GM21825 (cell line): Measurements from ENCODE around the gene CGB7.
A peak's percentile ranks its signal among the peaks of the same experiment; 100 is the strongest.
"Not testable (repeated sequence)": the region's sequence is repeated elsewhere in the genome, so short reads cannot be mapped to it uniquely, and the experiment has no call there.

Experiments used
- ATAC-seq: cut with Tn5 transposase; IDR thresholded peaks from one replicate; pipeline ENCODE4 v1.9.1; 2021; ENCODE audit warnings: mild to moderate bottlenecking, moderate library complexity; ENCODE audit not compliant: unreplicated experiment

Gene CGB7

GRCh38 chr19:49057636-49058234, at the start of gene CGB7:
Gene CGB7 (minus strand): TSS chr19:49057749. CDS start chr19:49055375, 2,374 bp downstream.
- ATAC-seq, result no peak

GRCh38 chr19:49106648-49107135, 49.1 kb upstream of the CGB7 start:
- no peak for ATAC-seq

- ATAC-seq, result no peak
Measured at GRCh38 chr19:49104229-49104864, 46.8 kb upstream of the CGB7 start.

DNA sequence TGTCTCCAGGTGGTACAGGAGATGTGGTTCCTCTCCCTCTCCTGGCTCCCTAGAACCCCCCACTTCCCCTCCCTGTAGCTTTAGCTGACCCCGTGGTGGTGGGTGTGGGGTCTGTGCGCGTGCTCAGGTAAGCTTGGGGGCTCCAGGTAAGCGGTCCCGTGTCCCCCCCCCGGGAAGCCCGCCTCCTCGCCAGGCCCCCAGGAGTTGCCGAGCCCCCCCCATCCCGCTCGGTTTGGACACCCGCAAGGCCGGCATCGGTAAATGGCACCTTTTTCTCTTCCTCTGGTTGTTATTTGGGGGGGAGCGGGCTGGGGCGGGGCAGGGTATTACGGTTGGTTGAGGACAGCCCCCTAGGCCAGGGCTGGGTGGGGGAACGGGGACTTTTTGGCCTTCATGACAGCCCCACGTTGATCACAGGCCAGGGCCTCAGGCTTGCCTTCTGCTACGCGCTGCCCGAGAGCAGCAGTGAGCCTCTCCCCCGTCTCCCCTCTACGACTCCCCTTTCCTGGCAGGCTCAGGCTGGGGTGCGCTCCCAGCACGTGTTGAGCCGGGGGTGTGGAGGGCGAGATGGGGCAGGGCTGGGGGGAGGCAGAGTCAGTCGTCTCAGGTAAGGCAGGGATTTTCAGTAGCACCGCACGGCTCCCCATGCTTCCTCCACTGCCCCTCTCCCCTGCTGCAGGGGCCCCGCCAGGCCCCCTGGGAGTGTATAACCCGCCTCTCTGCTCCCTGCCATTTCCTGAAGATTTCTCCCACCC, 46.0 kb upstream of the CGB7 start:
- no peak for ATAC-seq

DNA sequence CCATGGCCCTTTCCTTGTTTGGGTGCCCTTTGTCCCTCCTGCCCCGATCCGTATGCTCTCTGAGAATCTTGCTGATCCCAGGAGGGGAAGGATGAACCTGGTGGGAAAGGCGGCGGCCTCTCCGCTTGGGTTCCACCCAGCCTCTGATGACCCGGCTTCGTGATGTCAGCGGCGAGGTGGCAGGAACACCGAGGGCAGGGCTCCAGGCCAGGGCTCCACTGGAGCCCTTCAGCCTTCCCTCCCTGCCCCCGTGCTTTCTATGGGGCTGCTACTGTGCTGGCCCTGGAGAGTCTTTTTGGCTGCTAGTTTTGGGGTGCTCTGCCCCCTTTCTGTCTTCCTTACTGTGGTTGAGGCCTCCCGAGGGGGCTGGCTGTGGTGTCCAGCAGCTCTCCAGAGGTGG, 44.8 kb upstream of the CGB7 start:
- ATAC-seq, result no peak

DNA sequence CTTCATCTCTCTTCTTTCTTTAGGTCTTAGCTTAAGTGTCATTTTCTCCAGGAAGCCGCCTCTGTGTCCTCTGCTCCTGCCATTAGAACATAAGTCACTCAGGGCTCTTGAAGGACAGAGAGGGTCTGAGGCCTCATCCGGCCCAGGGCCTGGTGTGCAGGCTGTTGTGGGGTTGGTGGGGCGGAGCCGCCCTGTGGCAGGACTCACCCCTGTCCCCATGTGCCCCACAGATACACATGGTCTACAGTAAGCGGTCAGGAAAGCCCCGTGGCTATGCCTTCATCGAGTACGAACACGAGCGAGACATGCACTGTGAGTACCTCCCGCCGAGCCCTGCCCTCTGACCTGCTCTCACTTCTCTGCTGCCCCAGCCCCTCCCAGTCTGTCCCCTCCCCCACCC, 43.6 kb upstream of the CGB7 start:
- ATAC-seq, result no peak

DNA sequence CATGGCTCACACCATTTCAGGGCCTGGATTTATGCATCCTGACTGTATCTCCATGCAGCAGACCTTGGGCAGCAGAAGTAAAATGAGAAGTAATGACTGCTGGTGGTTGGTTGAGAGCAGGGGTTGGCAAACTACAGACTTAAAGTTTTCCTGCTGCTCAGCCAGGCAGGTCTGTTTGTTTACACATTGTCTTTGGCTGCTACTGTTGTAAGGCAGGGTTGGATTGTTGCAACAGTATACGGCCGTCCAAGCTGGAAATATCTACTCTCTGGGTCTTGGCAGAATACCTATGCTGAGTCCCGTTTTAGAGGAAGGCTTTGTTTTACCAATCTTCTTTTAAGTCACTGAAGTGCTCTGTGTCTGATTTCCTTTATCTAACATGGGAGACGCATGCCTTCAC, 41.2 kb upstream of the CGB7 start:
- ATAC-seq, result no peak

- no peak for ATAC-seq
Measured at GRCh38 chr19:49097453-49098288, 40.1 kb upstream of the CGB7 start.

- no peak for ATAC-seq
Measured at GRCh38 chr19:49094505-49095482, 37.2 kb upstream of the CGB7 start.

GRCh38 chr19:49092686-49093085, 35.1 kb upstream of the CGB7 start:
- no peak for ATAC-seq

DNA sequence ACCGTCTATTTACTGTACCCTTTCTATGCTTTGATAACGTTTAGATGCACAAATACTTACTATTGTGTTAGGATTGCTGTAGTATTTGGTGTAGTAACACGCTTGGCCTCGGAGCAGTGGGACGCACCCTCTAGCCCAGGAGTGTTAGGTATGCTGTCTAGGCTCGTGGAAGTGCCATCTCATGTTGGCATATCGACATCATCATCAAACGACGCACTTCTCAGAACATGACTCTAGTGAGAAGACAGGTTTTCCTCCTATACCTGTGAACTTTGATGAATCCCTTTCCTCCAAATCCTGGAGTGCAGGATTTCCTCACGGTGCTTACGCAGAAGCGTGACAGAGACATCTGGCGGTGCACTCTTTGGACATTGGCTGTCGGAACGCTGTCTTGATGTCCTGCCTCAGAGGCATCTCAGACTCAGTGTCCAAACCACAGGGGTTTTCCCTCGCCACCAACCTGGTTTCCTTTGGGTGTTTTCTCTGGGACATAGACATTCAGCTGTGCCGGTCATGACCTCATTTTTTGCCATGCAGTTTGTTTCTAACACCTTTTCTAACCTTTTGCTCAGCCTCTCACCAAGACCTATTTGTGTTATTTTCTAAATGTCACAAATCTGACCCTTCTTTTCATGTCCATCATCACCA, 34.0 kb upstream of the CGB7 start:
- ATAC-seq, result no peak

GRCh38 chr19:49086296-49086695, 28.7 kb upstream of the CGB7 start:
- ATAC-seq, result no peak

DNA sequence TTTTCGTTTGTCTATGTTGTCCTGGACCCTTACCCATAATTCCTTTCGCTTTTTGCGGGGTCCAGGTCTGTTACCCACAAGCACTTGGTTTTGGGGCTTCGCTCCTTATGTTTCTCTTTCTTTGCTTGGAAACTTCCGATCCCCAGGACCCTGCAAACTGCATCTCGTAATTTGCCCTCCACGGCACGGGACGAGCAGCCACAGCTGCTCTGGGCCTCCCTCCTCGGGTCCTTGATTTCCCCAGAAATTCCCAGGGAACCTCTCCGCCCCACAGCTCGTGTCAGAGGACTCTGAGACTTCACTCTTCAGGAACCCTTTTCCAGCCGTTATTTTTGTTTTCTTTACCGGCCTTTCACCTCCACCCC, 28.3 kb upstream of the CGB7 start:
- ATAC-seq, result no peak

DNA sequence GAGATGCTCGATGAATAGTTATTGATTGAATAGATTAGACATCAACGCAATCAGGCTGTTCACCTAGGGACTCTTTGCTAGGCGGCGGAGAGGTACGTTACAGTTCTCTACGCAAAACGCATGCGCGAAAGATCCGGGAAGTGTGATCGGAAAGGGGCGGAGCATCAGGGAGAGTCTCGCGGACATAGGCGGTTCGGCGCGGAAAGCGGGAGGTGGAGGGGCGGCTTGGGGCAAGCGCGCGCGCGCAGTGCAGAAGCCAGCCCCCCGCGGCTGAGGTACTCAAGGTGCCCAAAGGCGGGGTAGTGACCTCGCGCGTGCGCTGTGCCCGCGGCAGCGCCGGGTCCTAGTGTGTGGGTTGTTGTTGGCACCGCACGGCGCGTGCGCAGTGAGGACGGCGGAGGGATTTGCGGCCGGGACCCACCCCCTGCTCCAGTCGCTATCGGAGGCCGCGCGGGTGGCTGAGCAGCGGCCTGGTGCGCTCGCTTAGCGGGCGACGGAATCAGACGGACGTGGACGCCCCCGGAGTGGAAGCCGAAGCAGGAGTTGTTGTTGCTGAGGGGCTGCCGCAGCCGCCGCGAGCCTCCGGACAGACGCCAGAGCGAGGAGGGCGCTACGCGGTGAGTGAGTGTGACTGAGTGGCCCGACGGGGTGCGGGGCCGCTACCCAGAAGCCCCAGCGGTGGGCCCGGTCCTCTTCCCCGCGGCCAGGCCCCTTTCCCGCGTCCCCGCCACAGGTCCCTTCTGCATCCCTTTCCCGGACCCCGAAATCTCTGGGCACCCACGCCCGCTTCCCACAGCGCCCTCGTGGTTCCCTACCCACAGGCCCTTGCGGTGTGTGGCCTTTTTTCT, 27.7 kb upstream of the CGB7 start, which contains the start of gene SNRNP70:
Gene SNRNP70, plus strand, starts transcription at position 432 of the 848 bp plus-strand sequence. CDS start 964 bp downstream, outside the sequence.
- ATAC-seq, result peak; percentile 76

GRCh38 chr19:49084206-49085019, 26.9 kb upstream of the CGB7 start:
- no peak for ATAC-seq

GRCh38 chr19:49081273-49081672, 23.7 kb upstream of the CGB7 start:
- ATAC-seq, result no peak

DNA sequence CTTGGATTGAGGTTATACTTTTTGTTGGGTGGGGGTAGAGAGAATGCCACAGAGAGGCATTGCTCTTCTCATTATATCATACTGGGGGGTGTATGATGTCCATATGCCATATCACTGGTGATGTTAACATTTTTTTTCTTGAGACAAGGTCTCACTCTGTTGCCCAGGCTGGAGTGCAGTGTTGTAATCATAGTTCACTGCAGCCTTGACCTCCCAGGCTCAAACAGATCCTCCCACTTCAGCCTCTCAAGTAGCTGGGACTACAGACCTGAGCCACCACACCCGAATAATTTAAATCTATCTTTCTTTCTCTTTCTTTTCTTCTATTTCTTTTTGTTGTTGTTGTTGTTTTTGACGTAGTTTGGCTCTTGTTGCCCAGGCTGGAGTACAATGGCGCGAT, 22.8 kb upstream of the CGB7 start:
- ATAC-seq, result no peak

GRCh38 chr19:49074869-49075268, 17.3 kb upstream of the CGB7 start:
- not testable (repeated sequence) for ATAC-seq
